ENCODE results near the gene ACTN1.

DNA sequence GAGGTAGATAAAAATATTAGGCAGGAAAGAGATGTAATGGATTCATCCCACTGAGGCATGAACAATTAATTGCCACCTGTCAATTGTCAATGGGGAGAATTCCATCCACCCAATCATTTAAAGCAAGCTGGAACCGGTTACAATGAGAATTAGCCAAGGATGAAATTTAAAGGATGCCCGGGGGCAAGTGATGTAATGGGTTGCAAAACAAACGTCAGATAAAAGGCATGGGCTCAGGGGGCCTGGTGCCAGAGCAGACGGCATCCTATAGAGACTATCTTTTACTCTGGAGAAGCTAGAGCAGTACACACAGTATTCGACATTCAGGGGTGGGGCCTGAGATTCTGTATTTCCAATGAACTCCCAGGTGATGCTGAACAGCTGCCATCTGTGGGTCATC is 105.7 kb downstream of the ACTN1 start:
- TF ChIP-seq, protein P1, sequence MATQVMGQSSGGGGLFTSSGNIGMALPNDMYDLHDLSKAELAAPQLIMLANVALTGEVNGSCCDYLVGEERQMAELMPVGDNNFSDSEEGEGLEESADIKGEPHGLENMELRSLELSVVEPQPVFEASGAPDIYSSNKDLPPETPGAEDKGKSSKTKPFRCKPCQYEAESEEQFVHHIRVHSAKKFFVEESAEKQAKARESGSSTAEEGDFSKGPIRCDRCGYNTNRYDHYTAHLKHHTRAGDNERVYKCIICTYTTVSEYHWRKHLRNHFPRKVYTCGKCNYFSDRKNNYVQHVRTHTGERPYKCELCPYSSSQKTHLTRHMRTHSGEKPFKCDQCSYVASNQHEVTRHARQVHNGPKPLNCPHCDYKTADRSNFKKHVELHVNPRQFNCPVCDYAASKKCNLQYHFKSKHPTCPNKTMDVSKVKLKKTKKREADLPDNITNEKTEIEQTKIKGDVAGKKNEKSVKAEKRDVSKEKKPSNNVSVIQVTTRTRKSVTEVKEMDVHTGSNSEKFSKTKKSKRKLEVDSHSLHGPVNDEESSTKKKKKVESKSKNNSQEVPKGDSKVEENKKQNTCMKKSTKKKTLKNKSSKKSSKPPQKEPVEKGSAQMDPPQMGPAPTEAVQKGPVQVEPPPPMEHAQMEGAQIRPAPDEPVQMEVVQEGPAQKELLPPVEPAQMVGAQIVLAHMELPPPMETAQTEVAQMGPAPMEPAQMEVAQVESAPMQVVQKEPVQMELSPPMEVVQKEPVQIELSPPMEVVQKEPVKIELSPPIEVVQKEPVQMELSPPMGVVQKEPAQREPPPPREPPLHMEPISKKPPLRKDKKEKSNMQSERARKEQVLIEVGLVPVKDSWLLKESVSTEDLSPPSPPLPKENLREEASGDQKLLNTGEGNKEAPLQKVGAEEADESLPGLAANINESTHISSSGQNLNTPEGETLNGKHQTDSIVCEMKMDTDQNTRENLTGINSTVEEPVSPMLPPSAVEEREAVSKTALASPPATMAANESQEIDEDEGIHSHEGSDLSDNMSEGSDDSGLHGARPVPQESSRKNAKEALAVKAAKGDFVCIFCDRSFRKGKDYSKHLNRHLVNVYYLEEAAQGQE (IDR thresholded peaks at IDR 0.05; ENCODE audit: low read depth, low read length) = no peak
- TF ChIP-seq, protein P2, sequence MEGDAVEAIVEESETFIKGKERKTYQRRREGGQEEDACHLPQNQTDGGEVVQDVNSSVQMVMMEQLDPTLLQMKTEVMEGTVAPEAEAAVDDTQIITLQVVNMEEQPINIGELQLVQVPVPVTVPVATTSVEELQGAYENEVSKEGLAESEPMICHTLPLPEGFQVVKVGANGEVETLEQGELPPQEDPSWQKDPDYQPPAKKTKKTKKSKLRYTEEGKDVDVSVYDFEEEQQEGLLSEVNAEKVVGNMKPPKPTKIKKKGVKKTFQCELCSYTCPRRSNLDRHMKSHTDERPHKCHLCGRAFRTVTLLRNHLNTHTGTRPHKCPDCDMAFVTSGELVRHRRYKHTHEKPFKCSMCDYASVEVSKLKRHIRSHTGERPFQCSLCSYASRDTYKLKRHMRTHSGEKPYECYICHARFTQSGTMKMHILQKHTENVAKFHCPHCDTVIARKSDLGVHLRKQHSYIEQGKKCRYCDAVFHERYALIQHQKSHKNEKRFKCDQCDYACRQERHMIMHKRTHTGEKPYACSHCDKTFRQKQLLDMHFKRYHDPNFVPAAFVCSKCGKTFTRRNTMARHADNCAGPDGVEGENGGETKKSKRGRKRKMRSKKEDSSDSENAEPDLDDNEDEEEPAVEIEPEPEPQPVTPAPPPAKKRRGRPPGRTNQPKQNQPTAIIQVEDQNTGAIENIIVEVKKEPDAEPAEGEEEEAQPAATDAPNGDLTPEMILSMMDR (IDR thresholded peaks at IDR 0.05) = no peak
- no peak for TF ChIP-seq GATA2 (CRISPR knock-in tag; IDR thresholded peaks at IDR 0.05)
- no peak for TF ChIP-seq POLR2AphosphoS5 (IDR thresholded peaks at IDR 0.05; ENCODE audit: low read depth, low read length)
- no peak for TF ChIP-seq RAD21 (IDR thresholded peaks at IDR 0.05; ENCODE audit: low read length)
- TF ChIP-seq, protein P3, sequence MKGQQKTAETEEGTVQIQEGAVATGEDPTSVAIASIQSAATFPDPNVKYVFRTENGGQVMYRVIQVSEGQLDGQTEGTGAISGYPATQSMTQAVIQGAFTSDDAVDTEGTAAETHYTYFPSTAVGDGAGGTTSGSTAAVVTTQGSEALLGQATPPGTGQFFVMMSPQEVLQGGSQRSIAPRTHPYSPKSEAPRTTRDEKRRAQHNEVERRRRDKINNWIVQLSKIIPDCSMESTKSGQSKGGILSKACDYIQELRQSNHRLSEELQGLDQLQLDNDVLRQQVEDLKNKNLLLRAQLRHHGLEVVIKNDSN (IDR thresholded peaks at IDR 0.05; ENCODE audit: borderline replicate concordance, low read depth) = no peak
- TF ChIP-seq EP300 (IDR thresholded peaks at IDR 0.05; ENCODE audit: borderline replicate concordance in 1 of 2, low read depth in 1 of 2, low read length in 1 of 2) = no peak
- no peak for TF ChIP-seq RFX5 (IDR thresholded peaks at IDR 0.05; ENCODE audit: low read length)
